ENCODE data around the gene FBXO34. TPM values are rescaled to one million over a fixed set of nuclear protein-coding genes. Genes with fewer than 3 reads are reported as not detected.

FBXO34 gene
- total RNA-seq, 1 experiment from 2014 or later = 13.9 TPM

DNA sequence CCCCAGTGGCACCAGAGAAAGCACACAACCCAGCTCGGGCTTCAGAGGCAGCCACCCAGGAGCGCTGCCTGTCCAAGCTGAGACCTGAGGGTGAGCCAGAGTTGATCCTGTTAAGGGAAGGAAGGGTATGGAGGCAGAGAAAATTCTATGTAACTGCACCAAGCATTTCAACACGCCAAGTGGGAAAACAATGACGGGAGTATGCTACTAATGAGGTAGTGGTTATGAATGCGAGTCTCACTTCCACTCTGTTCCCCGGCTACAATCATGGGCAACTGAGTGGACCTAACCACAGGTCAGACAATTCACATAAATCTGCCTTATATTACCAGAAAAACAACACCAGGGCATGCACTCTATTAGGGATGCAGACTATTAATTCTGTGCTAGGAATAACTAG is 130.5 kb downstream of the FBXO34 start:
- DNase-seq (ENCODE audit: low spot score) (no peak), ATAC-seq (no peak)
- POLR2A ChIA-PET = no interaction called here
- H3K9me3 Mint-ChIP-seq = peaks cover 8% of the 10 kb centered on the region
- H3K27ac Mint-ChIP-seq = no peak overlapping the region
- no peaks in the 10 kb centered on the region for H3K4me1 Mint-ChIP-seq
- TF ChIP-seq NFYB (CRISPR knock-in tag; conservative IDR thresholded peaks at IDR 0.05; ENCODE audit: low read depth) (no peak), FOXJ3 (CRISPR knock-in tag; IDR thresholded peaks at IDR 0.05; ENCODE audit: borderline replicate concordance) (no peak), ESRRA (CRISPR knock-in tag; IDR thresholded peaks at IDR 0.05; ENCODE audit: borderline replicate concordance) (no peak), GTF2I (CRISPR knock-in tag; conservative IDR thresholded peaks at IDR 0.05) (no peak), ZNF232 (CRISPR knock-in tag; IDR thresholded peaks at IDR 0.05) (no peak), ZNF219 (CRISPR knock-in tag; IDR thresholded peaks at IDR 0.05; ENCODE audit: borderline replicate concordance) (no peak), RORB (CRISPR knock-in tag; IDR thresholded peaks at IDR 0.05) (no peak), PRRX2 (CRISPR knock-in tag; IDR thresholded peaks at IDR 0.05) (no peak), TEAD1 (CRISPR knock-in tag; IDR thresholded peaks at IDR 0.05) (no peak)
- TF ChIP-seq, protein P1, sequence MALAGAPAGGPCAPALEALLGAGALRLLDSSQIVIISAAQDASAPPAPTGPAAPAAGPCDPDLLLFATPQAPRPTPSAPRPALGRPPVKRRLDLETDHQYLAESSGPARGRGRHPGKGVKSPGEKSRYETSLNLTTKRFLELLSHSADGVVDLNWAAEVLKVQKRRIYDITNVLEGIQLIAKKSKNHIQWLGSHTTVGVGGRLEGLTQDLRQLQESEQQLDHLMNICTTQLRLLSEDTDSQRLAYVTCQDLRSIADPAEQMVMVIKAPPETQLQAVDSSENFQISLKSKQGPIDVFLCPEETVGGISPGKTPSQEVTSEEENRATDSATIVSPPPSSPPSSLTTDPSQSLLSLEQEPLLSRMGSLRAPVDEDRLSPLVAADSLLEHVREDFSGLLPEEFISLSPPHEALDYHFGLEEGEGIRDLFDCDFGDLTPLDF (CRISPR knock-in tag; IDR thresholded peaks at IDR 0.05) = no peak
- TF ChIP-seq, protein P2, sequence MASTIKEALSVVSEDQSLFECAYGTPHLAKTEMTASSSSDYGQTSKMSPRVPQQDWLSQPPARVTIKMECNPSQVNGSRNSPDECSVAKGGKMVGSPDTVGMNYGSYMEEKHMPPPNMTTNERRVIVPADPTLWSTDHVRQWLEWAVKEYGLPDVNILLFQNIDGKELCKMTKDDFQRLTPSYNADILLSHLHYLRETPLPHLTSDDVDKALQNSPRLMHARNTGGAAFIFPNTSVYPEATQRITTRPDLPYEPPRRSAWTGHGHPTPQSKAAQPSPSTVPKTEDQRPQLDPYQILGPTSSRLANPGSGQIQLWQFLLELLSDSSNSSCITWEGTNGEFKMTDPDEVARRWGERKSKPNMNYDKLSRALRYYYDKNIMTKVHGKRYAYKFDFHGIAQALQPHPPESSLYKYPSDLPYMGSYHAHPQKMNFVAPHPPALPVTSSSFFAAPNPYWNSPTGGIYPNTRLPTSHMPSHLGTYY (CRISPR knock-in tag; IDR thresholded peaks at IDR 0.05) = no peak
- TF ChIP-seq, protein P3, sequence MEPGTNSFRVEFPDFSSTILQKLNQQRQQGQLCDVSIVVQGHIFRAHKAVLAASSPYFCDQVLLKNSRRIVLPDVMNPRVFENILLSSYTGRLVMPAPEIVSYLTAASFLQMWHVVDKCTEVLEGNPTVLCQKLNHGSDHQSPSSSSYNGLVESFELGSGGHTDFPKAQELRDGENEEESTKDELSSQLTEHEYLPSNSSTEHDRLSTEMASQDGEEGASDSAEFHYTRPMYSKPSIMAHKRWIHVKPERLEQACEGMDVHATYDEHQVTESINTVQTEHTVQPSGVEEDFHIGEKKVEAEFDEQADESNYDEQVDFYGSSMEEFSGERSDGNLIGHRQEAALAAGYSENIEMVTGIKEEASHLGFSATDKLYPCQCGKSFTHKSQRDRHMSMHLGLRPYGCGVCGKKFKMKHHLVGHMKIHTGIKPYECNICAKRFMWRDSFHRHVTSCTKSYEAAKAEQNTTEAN (CRISPR knock-in tag; IDR thresholded peaks at IDR 0.05) = no peak
- TF ChIP-seq, protein P4, sequence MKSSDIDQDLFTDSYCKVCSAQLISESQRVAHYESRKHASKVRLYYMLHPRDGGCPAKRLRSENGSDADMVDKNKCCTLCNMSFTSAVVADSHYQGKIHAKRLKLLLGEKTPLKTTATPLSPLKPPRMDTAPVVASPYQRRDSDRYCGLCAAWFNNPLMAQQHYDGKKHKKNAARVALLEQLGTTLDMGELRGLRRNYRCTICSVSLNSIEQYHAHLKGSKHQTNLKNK (CRISPR knock-in tag; IDR thresholded peaks at IDR 0.05) = no peak
- TF ChIP-seq, protein P5, sequence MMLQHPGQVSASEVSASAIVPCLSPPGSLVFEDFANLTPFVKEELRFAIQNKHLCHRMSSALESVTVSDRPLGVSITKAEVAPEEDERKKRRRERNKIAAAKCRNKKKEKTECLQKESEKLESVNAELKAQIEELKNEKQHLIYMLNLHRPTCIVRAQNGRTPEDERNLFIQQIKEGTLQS (CRISPR knock-in tag; conservative IDR thresholded peaks at IDR 0.05) = no peak
- TF ChIP-seq, protein P6, sequence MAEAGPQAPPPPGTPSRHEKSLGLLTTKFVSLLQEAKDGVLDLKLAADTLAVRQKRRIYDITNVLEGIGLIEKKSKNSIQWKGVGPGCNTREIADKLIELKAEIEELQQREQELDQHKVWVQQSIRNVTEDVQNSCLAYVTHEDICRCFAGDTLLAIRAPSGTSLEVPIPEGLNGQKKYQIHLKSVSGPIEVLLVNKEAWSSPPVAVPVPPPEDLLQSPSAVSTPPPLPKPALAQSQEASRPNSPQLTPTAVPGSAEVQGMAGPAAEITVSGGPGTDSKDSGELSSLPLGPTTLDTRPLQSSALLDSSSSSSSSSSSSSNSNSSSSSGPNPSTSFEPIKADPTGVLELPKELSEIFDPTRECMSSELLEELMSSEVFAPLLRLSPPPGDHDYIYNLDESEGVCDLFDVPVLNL (CRISPR knock-in tag; IDR thresholded peaks at IDR 0.05; ENCODE audit: borderline replicate concordance, low read depth) = no peak
- H3K36me3 Mint-ChIP-seq = no peaks in the 10 kb centered on the region
- no peak overlapping the region for H3K4me3 Mint-ChIP-seq
- no peaks in the 10 kb centered on the region for H3K27me3 Mint-ChIP-seq (ENCODE audit: low read depth)
- CTCF ChIA-PET = no interaction called here

Other genes starting within 250 kb of the FBXO34 start
- gene WDHD1, start 244.3 kb upstream of the FBXO34 start, total RNA-seq (2021) = 64.4 to 76.1 TPM (median 67.3 TPM) in 3 replicates
- gene SOCS4, start 244.2 kb upstream of the FBXO34 start, total RNA-seq (2021) = 20.7 to 21.3 TPM (median 21.2 TPM) in 3 replicates
- 97.9 to 107 TPM (median 107 TPM) in 3 replicates for gene MAPK1IP1L, start 219.8 kb upstream of the FBXO34 start, total RNA-seq (2021)
- gene LGALS3, start 142.2 kb upstream of the FBXO34 start, total RNA-seq (2021) = 5.8 to 6.7 TPM (median 6.5 TPM) in 3 replicates
- 130 to 141 TPM (median 132 TPM) in 3 replicates for gene DLGAP5, start 79.8 kb upstream of the FBXO34 start, total RNA-seq (2021)
- 9.1 to 10.4 TPM (median 9.4 TPM) in 3 replicates for gene ATG14, start 140.4 kb downstream of the FBXO34 start, total RNA-seq (2021)
- gene TBPL2, start 169.2 kb downstream of the FBXO34 start, total RNA-seq (2021) = not detected in 3 replicates